Lower leg skin (tissue), 4 donors: ENCODE results near the gene MYO9B. TPM values are rescaled to one million over a fixed set of nuclear protein-coding genes. Genes with fewer than 3 reads are reported as not detected.

Experiments used
- DNase-seq, 2 donors: peaks; one replicate each; pipeline ENCODE4 v3.0.0-alpha.2; 2019; ENCODE audit warnings: low spot score in 2 of 2
- H3K4me3 ChIP-seq: fragments of 200-600 bp; sonication (generic); 2 replicates; pipeline ENCODE4 v1.5.1; 2017; ENCODE audit warnings: mild to moderate bottlenecking, low read depth; ENCODE audit not compliant: poor library complexity, severe bottlenecking
- POLR2A ChIP-seq, 2 donors: fragments of 450-650 bp; IDR thresholded peaks; one replicate each; pipeline ENCODE4 v1.6.1; 2016 to 2017; ENCODE audit warnings: antibody characterized with exemption in 2 of 2, mild to moderate bottlenecking in 1 of 2, moderate library complexity in 1 of 2
- WGBS, 2 donors: methylation state at CpG; one replicate each; pipeline ENCODE4 v1.1.5; 2018; 5-methylcytosine and 5-hydroxymethylcytosine counted together
- intact Hi-C: fragments of 100-400 bp; cut with DNase I; formaldehyde crosslinking; loops from one replicate; pipeline ENCODE4 v1.15.0; 2023; ENCODE audit warnings: low total_unique reads
- total RNA-seq, 4 donors: library from RNA; depleted of rRNA; stranded (reverse); fragments of >200 nt; gene quantifications; one replicate each; pipeline ENCODE4 v1.1.0, GENCODE V29; 2016
- TF ChIP-seq, protein P1 (sequence below), 3 donors: fragments of 450-650 bp; IDR thresholded peaks; one replicate each; pipeline ENCODE4 v1.5.1; 2016; ENCODE audit warnings: antibody characterized with exemption in 3 of 3, mild to moderate bottlenecking in 3 of 3, moderate library complexity in 2 of 3

Gene MYO9B
- total RNA-seq, 4 donors from 2014 or later: 29.2 to 63.1 (median 43.5) TPM

DNA sequence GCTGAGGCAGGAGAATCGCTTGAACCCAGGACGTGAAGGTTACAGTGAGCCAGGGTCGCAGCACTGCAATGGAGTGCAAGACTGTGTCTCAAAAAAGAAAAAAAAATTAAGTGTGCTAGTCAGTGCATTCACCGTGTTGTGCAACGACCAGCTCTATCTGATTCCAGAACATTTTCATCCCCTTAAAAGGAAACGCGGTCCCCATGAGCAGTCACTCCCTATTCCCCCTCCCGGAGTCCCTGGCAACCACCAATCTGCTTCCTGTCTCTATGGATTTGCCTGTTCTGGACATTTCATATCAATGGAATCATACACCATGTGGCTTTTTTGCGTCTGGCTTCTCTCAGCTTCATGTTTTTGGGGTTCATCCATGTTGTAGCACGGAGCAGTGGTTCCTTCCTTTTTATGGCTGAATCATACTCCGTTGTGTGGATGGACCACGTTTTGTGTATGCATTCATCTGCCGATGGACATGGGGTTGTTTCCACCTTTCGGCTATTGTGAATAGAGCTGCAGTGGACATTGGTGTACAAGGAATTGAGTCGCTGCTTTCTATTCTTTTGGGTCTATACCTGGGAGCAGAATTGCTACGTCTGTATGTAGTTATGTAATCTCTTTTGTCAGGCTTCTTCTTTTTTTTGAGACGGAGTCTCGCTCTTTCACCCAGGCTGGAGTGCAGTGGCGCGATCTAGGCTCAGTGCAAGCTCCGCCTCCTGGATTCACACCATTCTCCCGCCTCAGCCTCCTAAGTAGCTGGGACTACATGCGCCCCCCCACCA is 19.8 kb downstream of the MYO9B start:
- no peak overlapping the region for H3K4me3 ChIP-seq
- intact Hi-C loops: no loop called here
- no peak for TF ChIP-seq POLR2A (IDR thresholded peaks at IDR 0.05)
- TF ChIP-seq, protein P1, sequence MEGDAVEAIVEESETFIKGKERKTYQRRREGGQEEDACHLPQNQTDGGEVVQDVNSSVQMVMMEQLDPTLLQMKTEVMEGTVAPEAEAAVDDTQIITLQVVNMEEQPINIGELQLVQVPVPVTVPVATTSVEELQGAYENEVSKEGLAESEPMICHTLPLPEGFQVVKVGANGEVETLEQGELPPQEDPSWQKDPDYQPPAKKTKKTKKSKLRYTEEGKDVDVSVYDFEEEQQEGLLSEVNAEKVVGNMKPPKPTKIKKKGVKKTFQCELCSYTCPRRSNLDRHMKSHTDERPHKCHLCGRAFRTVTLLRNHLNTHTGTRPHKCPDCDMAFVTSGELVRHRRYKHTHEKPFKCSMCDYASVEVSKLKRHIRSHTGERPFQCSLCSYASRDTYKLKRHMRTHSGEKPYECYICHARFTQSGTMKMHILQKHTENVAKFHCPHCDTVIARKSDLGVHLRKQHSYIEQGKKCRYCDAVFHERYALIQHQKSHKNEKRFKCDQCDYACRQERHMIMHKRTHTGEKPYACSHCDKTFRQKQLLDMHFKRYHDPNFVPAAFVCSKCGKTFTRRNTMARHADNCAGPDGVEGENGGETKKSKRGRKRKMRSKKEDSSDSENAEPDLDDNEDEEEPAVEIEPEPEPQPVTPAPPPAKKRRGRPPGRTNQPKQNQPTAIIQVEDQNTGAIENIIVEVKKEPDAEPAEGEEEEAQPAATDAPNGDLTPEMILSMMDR (IDR thresholded peaks at IDR 0.05): no peak
- peak in 1 of 2 donors; percentile 80 for DNase-seq
- WGBS, 2 donors: 80% methylated on average over 23 of the region's 23 CpGs

DNA sequence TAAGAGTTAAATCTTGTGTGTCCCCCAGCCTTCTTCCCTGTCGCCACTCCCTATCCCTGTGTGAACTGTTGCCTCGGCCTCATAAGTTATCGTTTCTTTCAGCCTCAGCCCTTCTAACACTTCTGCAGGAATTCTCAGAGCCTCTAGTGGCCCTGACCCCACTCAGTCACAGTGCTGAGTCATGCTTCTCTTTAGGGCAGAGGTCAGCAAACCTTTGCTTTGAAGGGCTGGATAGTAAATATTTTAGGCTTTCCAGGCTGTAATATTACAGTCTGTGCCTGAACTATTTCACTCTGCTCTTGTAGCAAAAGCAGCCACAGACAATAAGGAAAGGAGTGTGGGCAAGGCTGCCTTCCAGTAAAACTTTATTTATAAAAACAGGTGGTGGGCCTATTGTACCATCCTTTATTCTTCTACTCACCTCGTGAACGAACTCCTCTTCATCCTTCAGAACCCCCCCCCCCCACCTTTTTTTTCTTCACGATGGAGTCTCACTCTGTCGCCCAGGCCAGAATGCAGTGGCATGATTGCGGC is 22.1 kb downstream of the MYO9B start:
- intact Hi-C loops: no loop called here
- 80 to 81% methylated on average over 8 of the region's 8 CpGs for WGBS, 2 donors
- TF ChIP-seq, protein P1 (IDR thresholded peaks at IDR 0.05): no peak
- TF ChIP-seq POLR2A (IDR thresholded peaks at IDR 0.05): no peak
- no peak for DNase-seq
- H3K4me3 ChIP-seq: no peak overlapping the region

DNA sequence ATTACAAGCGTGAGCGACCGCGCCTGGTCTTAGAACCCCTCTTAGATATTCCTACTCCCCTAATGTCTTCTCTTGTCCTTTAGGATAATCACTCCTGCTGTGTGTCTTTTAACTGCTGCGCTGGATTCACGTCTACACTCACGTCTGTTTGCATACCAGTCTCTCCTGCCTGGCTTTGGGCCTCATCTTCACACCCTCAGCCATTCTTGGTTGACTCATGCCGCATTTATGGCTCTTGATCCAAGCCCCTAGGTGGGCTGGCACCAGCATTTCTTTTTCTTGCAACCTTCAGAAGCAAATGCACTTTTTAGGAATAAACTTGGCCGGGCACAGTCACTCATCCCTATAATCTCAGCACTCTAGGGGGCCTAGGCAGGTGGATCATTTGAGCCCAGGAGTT is 22.7 kb downstream of the MYO9B start:
- 89 to 90% methylated on average over 9 of the region's 9 CpGs for WGBS, 2 donors
- H3K4me3 ChIP-seq: no peak overlapping the region
- TF ChIP-seq, protein P1 (IDR thresholded peaks at IDR 0.05): no peak
- no peak for TF ChIP-seq POLR2A (IDR thresholded peaks at IDR 0.05)
- intact Hi-C loops: no loop called here
- DNase-seq: no peak

DNA sequence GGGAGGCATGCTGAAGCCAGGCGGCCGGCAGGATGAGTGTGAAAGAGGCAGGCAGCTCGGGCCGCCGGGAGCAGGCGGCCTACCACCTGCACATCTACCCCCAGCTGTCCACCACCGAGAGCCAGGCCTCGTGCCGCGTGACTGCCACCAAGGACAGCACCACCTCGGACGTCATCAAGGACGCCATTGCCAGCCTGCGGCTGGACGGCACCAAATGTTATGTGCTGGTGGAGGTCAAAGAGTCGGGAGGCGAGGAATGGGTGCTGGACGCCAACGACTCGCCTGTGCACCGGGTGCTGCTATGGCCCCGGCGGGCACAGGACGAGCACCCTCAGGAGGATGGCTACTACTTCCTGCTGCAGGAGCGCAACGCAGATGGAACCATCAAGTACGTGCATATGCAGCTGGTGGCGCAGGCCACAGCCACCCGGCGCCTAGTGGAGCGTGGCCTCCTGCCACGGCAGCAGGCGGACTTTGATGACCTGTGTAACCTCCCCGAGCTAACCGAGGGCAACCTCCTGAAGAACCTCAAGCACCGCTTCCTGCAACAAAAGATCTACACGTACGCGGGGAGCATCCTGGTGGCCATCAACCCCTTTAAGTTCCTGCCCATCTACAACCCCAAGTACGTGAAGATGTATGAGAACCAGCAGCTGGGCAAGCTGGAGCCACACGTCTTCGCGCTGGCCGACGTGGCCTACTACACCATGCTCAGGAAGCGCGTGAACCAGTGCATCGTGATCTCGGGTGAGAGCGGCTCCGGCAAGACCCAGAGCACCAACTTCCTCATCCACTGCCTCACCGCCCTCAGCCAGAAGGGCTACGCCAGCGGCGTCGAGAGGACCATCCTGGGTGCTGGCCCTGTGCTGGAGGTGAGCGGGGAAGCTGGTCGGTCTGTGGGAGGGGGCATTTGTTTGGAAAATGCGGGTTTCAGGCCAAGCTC is 26.4 kb downstream of the MYO9B start:
- WGBS, 2 donors: 97 to 99% methylated on average over 43 to 46 of the region's 59 CpGs
- no peak for DNase-seq

DNA sequence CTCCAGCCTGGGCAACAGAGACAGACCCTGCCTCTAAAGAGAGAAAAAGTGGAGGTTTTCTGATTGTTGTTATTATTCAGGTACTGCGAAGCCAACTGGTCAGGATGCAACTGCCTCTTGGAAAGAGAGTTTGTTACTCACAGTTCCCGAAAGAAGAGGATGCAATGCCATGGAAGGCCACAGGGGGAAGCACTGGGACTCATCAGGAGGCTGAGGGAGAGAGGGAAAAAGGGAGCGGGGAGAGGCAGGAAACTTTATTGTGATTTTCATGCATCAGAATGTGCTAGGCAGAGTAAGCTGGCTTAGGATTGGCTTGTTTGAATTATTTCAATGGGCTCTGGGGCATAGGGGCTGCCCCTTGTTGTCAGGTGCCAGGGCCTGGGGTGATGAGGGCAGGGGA is 27.6 kb downstream of the MYO9B start:
- no peak overlapping the region for H3K4me3 ChIP-seq
- DNase-seq: no peak
- 88 to 90% methylated on average over 3 of the region's 3 CpGs for WGBS, 2 donors
- intact Hi-C loops: no loop called here
- TF ChIP-seq, protein P1 (IDR thresholded peaks at IDR 0.05): no peak
- no peak for TF ChIP-seq POLR2A (IDR thresholded peaks at IDR 0.05)

More for the DNA sequence above, 26.4 kb downstream of the MYO9B start:
- H3K4me3 ChIP-seq: no peak overlapping the region
- TF ChIP-seq POLR2A (IDR thresholded peaks at IDR 0.05): no peak
- TF ChIP-seq, protein P1 (IDR thresholded peaks at IDR 0.05): no peak
- intact Hi-C loops: no loop called here
